VCaP (cell line): ENCODE results near the gene DLGAP1.

ENCODE experiments used
- H3K27ac ChIP-seq: fragments of 450-650 bp; 2 replicates; pipeline ENCODE4 v1.5.1; 2017
- TF ChIP-seq, protein P1 (sequence below): fragments of 450-650 bp; conservative IDR thresholded peaks from 2 replicates; pipeline ENCODE4 v1.5.1; 2017; ENCODE audit warnings: mild to moderate bottlenecking, moderate library complexity

Gene DLGAP1

GRCh38 chr18:3852321-3852720 is 602.8 kb downstream of the DLGAP1 start:
- H3K27ac ChIP-seq = no peak overlapping the region
- TF ChIP-seq, protein P1, sequence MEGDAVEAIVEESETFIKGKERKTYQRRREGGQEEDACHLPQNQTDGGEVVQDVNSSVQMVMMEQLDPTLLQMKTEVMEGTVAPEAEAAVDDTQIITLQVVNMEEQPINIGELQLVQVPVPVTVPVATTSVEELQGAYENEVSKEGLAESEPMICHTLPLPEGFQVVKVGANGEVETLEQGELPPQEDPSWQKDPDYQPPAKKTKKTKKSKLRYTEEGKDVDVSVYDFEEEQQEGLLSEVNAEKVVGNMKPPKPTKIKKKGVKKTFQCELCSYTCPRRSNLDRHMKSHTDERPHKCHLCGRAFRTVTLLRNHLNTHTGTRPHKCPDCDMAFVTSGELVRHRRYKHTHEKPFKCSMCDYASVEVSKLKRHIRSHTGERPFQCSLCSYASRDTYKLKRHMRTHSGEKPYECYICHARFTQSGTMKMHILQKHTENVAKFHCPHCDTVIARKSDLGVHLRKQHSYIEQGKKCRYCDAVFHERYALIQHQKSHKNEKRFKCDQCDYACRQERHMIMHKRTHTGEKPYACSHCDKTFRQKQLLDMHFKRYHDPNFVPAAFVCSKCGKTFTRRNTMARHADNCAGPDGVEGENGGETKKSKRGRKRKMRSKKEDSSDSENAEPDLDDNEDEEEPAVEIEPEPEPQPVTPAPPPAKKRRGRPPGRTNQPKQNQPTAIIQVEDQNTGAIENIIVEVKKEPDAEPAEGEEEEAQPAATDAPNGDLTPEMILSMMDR = no peak

GRCh38 chr18:3851159-3851558 is 603.9 kb downstream of the DLGAP1 start:
- H3K27ac ChIP-seq = no peak overlapping the region
- TF ChIP-seq, protein P1 = no peak

- TF ChIP-seq, protein P1 = no peak
- H3K27ac ChIP-seq = no peak overlapping the region
Observed at GRCh38 chr18:3848316-3848715, 606.8 kb downstream of the DLGAP1 start.

GRCh38 chr18:3845161-3845560 is 609.9 kb downstream of the DLGAP1 start:
- TF ChIP-seq, protein P1 = no peak
- H3K27ac ChIP-seq = no peak overlapping the region

DNA sequence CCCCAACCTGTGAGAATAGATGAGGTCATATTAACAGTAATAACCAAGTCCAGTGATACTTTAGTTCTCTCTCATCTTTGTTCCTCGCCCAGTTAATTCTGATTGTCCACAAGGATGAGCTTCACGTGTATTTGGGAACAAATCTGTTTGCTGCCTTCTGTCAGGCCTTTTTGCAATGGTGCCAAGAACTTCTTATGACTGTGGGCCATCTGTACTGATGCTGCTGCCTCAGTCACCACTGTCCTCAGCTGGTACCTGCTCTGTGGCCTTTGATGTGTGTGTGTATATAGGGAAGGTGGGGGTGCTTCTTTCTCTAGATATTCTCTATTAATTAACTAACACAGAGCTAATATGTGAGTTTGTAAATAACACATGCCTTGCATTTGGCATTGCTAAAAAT is 612.3 kb downstream of the DLGAP1 start:
- TF ChIP-seq, protein P1 = no peak
- no peak overlapping the region for H3K27ac ChIP-seq

DNA sequence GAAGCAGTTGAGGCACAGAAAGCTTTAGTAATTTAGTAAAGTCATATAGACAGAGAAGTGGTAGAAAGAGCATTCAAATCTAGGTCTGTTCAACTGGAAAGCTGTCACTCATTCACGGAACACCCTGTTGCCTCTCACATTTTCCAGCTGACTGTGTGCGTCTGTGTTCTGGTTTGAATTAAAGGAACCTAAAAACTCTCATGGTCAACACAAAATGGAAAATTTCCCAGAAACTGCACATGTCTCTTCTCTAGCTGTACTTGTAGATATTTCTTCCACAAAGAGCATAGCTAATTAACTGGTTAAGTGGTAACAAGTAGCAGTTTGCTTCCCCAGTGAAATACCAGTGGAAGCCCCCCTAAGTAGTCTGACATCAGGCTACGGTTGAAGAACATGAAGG is 614.3 kb downstream of the DLGAP1 start:
- H3K27ac ChIP-seq = no peak overlapping the region
- TF ChIP-seq, protein P1 = no peak

GRCh38 chr18:3839581-3839981 is 615.5 kb downstream of the DLGAP1 start:
- no peak overlapping the region for H3K27ac ChIP-seq
- TF ChIP-seq, protein P1 = no peak
